HepG2 (cell line): ENCODE measurements around the gene CDC26. TPM values are rescaled to one million over a fixed set of nuclear protein-coding genes. Genes with fewer than 3 reads are reported as not detected.

ENCODE experiments used
- ATF7-NPFF ChIP-seq: sonication (generic); formaldehyde crosslinking; IDR thresholded peaks from 2 replicates; pipeline ENCODE4 v1.8.1; 2023; ENCODE audit warnings: mild to moderate bottlenecking, low read depth, missing genetic modification reagents, moderate library complexity
- CREM ChIP-seq, 2 experiments: sonication (generic) in 1 of 2; formaldehyde crosslinking in 1 of 2; IDR thresholded peaks; 2 replicates each; pipeline versions ENCODE4 v1.4.0 to v1.6.1; 2016 to 2020; ENCODE audit warnings: antibody characterized with exemption in 1 of 2, mild to moderate bottlenecking in 1 of 2, missing genetic modification reagents in 1 of 2
- GATAD2A ChIP-seq: IDR thresholded peaks from 2 replicates; pipeline ENCODE4 v1.6.1; 2016
- KAT8 ChIP-seq: IDR thresholded peaks from 2 replicates; pipeline ENCODE4 v1.6.1; 2016; ENCODE audit warnings: missing genetic modification reagents, missing compliant biosample characterization
- KLF16 ChIP-seq, 2 experiments: sonication (generic) in 1 of 2; formaldehyde crosslinking in 1 of 2; IDR thresholded peaks; 2 replicates each; pipeline versions ENCODE4 v1.6.1 to v1.8.0; 2016 to 2023; ENCODE audit warnings: missing genetic modification reagents in 2 of 2, missing compliant biosample characterization in 1 of 2
- MEIS1 ChIP-seq: sonication (generic); formaldehyde crosslinking; IDR thresholded peaks from 2 replicates; pipeline ENCODE4 v1.9.0; 2021; ENCODE audit warnings: mild to moderate bottlenecking, missing genetic modification reagents, moderate library complexity, borderline replicate concordance
- NONO ChIP-seq, 2 experiments: fragments of 450-650 bp in 1 of 2; sonication (generic) in 1 of 2; formaldehyde crosslinking in 1 of 2; IDR thresholded peaks in 1 of 2; conservative IDR thresholded peaks in 1 of 2; 2 replicates each; pipeline versions ENCODE4 v1.6.1 to v1.8.0; 2017 to 2022; ENCODE audit warnings: mild to moderate bottlenecking in 1 of 2, missing genetic modification reagents in 1 of 2, moderate library complexity in 1 of 2
- PRPF4 ChIP-seq: fragments of 200-400 bp; formaldehyde crosslinking; IDR thresholded peaks from 2 replicates; pipeline ENCODE4 v1.6.1; 2016; ENCODE audit warnings: low read length, low read depth; ENCODE audit not compliant: poor library complexity, severe bottlenecking
- ZNF24 ChIP-seq: fragments of 450-650 bp; IDR thresholded peaks from 2 replicates; pipeline ENCODE4 v1.6.1; 2017; ENCODE audit warnings: antibody characterized with exemption, mild to moderate bottlenecking
- ZNF619 ChIP-seq: sonication (generic); formaldehyde crosslinking; IDR thresholded peaks from 2 replicates; pipeline ENCODE4 v1.4.0; 2020; ENCODE audit warnings: mild to moderate bottlenecking, missing genetic modification reagents
- ZNF670 ChIP-seq: sonication (generic); formaldehyde crosslinking; IDR thresholded peaks from 2 replicates; pipeline ENCODE4 v1.8.0; 2022; ENCODE audit warnings: mild to moderate bottlenecking, missing genetic modification reagents, borderline replicate concordance
- polyA plus RNA-seq, 8 experiments: library from polyadenylated mRNA; depleted of rRNA in 3 of 8; stranded (reverse) in 7 of 8; unstranded in 1 of 8; fragments of >200 nt; fragmentation: Illumina TruSeq in 4 of 8; extraction: Trizol in 4 of 8; gene quantifications; 2 replicates each; pipeline versions ENCODE4 v1.2.1 to v1.2.3, GENCODE V29; 2011 to 2016; ENCODE audit warnings: low read depth in 4 of 8, missing spikeins in 1 of 8, mixed read lengths in 1 of 8; ENCODE audit not compliant: insufficient read depth in 1 of 8
- total RNA-seq, 5 experiments: library from RNA; depleted of rRNA; stranded (reverse); fragments of >200 nt; fragmentation: Illumina TruSeq; extraction: Trizol; gene quantifications; 2 replicates each; pipeline ENCODE4 v1.2.3, GENCODE V29; 2016; ENCODE audit warnings: low read depth in 1 of 5
- TF ChIP-seq, protein P1 (sequence below), 2 experiments: sonication (generic) in 1 of 2; formaldehyde crosslinking in 1 of 2; IDR thresholded peaks; 2 replicates each; pipeline versions ENCODE4 v1.5.1 to v1.6.1; 2011 to 2020; ENCODE audit warnings: borderline replicate concordance in 1 of 2, low read depth in 1 of 2, low read length in 1 of 2, mild to moderate bottlenecking in 1 of 2, missing genetic modification reagents in 1 of 2, moderate library complexity in 1 of 2
- TF ChIP-seq, protein P2 (sequence below): IDR thresholded peaks from 2 replicates; pipeline ENCODE4 v1.6.1; 2016; ENCODE audit warnings: control low read depth
- TF ChIP-seq, protein P3 (sequence below): sonication (generic); formaldehyde crosslinking; IDR thresholded peaks from 2 replicates; pipeline ENCODE4 v1.8.0; 2023; ENCODE audit warnings: mild to moderate bottlenecking, missing genetic modification reagents
- TF ChIP-seq, protein P4 (sequence below): sonication (generic); formaldehyde crosslinking; conservative IDR thresholded peaks from 2 replicates; pipeline ENCODE4 v1.5.0; 2020; ENCODE audit warnings: missing genetic modification reagents
- TF ChIP-seq, protein P5 (sequence below): sonication (generic); formaldehyde crosslinking; conservative IDR thresholded peaks from 2 replicates; pipeline ENCODE4 v1.4.0; 2020; ENCODE audit warnings: mild to moderate bottlenecking, missing genetic modification reagents, moderate library complexity

The CDC26 gene
- total and polyA plus RNA-seq, 2 of the 13 experiments (the other 11 are each of a cell fraction or from before 2014, with no cell fraction given) = 26.6 to 57.9 TPM

DNA sequence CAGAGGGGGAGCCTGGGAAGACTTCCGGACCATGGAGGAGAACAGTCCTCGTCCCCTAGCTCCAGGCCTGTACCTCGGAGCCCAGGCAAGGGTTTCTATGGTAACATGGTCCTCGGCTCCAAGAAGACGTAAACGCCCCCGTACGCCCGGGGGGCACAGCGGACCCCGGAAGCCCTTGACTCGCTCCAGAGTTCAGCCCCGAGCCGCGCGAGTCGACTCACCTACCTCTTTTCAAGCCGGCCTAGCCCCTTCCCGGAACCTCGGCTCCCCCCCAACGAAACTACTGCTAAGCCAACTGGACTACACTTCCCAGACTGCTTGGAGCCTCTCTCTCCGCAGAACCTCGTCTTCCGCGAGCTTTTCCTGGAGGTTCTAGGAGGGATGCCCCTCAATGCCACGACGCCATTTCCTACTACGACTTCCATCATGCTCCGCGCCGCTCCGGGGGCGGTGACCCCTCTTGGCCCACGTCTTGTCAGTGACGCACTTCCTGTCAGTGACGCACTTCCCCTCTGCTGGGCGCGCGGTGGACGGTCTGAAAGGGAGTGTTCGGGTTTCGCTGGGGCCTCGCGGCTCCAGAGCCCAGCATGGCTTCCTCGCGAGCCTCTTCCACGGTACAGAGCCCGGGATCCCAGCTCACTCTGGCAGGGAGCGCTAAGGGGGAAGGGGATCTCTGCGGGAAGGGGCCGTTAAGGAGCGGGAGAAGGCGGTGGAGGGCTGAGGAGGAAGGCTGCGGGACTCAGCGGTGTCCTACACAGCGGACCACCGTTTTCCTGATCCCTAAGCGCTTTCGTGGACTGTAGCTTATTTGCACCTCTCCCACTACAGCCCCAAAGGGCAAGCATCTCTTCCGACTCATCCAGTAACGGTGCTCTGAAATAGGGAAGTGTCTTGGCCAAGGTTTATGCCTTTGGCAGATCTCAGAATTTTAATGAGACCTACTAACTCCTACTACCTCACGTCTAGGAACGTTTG lies at the start of gene CDC26, which contains the start of gene PRPF4 (continued):
- TF ChIP-seq KLF16 (CRISPR knock-in tag; IDR thresholded peaks at IDR 0.05) (peak in 1 of 2 experiments; percentile 83; a peak in 2 of 4 replicates), NONO (IDR thresholded peaks at IDR 0.05) (no peak), NONO (CRISPR knock-in tag; conservative IDR thresholded peaks at IDR 0.05) (peak; percentile 81), PRPF4 (no peak), ZNF619 (CRISPR knock-in tag) (0 out of 2 replicates have a peak, but pooled peaks have one; percentile 75), ZNF670 (peak; percentile 79), MEIS1 (CRISPR knock-in tag) (peak; percentile 21; the same call in 1 of the 2 replicates), KAT8 (peak; percentile 95), ZNF24 (no peak), ATF7-NPFF (CRISPR knock-in tag) (0 out of 2 replicates have a peak, but pooled peaks have one; percentile 32), GATAD2A (CRISPR knock-in tag) (peak; percentile 66), CREM (IDR thresholded peaks at IDR 0.05) (peak; percentile 99), CREM (CRISPR knock-in tag; IDR thresholded peaks at IDR 0.05) (0 out of 2 replicates have a peak, but pooled peaks have one; percentile 51)
- TF ChIP-seq, protein P1, sequence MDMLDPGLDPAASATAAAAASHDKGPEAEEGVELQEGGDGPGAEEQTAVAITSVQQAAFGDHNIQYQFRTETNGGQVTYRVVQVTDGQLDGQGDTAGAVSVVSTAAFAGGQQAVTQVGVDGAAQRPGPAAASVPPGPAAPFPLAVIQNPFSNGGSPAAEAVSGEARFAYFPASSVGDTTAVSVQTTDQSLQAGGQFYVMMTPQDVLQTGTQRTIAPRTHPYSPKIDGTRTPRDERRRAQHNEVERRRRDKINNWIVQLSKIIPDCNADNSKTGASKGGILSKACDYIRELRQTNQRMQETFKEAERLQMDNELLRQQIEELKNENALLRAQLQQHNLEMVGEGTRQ (IDR thresholded peaks at IDR 0.05; ENCODE audit: low read depth, low read length) = no peak
- TF ChIP-seq, protein P1 (CRISPR knock-in tag; IDR thresholded peaks at IDR 0.05; ENCODE audit: borderline replicate concordance) = no peak; the same call in 1 of the 2 replicates
- TF ChIP-seq, protein P2, sequence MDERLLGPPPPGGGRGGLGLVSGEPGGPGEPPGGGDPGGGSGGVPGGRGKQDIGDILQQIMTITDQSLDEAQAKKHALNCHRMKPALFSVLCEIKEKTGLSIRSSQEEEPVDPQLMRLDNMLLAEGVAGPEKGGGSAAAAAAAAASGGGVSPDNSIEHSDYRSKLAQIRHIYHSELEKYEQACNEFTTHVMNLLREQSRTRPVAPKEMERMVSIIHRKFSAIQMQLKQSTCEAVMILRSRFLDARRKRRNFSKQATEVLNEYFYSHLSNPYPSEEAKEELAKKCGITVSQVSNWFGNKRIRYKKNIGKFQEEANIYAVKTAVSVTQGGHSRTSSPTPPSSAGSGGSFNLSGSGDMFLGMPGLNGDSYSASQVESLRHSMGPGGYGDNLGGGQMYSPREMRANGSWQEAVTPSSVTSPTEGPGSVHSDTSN = no peak
- TF ChIP-seq, protein P3, sequence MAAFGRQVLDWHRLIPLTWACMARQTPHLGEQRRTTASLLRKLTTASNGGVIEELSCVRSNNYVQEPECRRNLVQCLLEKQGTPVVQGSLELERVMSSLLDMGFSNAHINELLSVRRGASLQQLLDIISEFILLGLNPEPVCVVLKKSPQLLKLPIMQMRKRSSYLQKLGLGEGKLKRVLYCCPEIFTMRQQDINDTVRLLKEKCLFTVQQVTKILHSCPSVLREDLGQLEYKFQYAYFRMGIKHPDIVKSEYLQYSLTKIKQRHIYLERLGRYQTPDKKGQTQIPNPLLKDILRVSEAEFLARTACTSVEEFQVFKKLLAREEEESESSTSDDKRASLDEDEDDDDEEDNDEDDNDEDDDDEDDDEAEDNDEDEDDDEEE (CRISPR knock-in tag) = peak; percentile 66; the same call in 1 of the 2 replicates
- TF ChIP-seq, protein P4, sequence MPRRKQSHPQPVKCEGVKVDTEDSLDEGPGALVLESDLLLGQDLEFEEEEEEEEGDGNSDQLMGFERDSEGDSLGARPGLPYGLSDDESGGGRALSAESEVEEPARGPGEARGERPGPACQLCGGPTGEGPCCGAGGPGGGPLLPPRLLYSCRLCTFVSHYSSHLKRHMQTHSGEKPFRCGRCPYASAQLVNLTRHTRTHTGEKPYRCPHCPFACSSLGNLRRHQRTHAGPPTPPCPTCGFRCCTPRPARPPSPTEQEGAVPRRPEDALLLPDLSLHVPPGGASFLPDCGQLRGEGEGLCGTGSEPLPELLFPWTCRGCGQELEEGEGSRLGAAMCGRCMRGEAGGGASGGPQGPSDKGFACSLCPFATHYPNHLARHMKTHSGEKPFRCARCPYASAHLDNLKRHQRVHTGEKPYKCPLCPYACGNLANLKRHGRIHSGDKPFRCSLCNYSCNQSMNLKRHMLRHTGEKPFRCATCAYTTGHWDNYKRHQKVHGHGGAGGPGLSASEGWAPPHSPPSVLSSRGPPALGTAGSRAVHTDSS (CRISPR knock-in tag) = no peak
- TF ChIP-seq, protein P5, sequence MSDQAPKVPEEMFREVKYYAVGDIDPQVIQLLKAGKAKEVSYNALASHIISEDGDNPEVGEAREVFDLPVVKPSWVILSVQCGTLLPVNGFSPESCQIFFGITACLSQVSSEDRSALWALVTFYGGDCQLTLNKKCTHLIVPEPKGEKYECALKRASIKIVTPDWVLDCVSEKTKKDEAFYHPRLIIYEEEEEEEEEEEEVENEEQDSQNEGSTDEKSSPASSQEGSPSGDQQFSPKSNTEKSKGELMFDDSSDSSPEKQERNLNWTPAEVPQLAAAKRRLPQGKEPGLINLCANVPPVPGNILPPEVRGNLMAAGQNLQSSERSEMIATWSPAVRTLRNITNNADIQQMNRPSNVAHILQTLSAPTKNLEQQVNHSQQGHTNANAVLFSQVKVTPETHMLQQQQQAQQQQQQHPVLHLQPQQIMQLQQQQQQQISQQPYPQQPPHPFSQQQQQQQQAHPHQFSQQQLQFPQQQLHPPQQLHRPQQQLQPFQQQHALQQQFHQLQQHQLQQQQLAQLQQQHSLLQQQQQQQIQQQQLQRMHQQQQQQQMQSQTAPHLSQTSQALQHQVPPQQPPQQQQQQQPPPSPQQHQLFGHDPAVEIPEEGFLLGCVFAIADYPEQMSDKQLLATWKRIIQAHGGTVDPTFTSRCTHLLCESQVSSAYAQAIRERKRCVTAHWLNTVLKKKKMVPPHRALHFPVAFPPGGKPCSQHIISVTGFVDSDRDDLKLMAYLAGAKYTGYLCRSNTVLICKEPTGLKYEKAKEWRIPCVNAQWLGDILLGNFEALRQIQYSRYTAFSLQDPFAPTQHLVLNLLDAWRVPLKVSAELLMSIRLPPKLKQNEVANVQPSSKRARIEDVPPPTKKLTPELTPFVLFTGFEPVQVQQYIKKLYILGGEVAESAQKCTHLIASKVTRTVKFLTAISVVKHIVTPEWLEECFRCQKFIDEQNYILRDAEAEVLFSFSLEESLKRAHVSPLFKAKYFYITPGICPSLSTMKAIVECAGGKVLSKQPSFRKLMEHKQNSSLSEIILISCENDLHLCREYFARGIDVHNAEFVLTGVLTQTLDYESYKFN (CRISPR knock-in tag) = peak; percentile 62
